ENCODE measurements around the gene ADAM12. TPM values are rescaled to one million over a fixed set of nuclear protein-coding genes. Genes with fewer than 3 reads are reported as not detected.

The ADAM12 gene
- polyA plus RNA-seq, 1 donor: 2.2 TPM

DNA sequence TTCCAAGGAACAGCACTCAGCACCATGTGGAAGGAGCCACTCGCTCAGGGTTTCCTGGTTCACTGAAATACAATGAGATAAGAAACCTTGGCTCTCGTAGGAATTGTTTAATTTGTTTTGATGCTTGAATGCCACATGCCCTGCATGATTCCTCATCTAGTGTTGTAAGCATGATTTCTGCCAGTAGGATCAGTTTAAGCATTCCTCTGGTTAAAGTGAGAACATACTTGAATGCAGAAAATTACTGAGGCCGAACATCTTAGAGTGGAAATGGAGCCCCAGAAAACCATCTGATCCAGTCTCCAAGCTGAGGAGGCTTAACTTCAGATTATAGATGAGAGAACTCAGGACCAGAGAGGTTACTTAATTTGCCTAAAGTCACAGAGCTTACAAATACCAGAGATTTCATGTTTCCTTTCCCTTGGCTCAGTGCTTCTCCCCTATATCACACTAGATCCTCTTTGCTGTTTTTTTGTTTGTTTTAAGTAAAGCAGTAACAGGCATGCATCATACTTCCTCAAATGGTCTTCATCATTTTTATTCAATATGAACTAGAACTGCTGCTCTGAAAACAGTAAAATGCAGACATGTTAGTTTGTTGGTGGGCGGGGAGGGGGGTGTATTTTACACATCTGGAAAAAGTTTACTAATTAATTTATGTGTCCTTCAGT lies 125.1 kb downstream of the ADAM12 start:
- 60% methylated on average over 1 of the region's 4 CpGs for WGBS (ENCODE audit: insufficient coverage, low lambda C conversion rate)
- Histone ChIP-seq H3K27me3 (ENCODE audit: control insufficient read depth, insufficient read depth, low read length) (no peaks in the 10 kb centered on the region), H3K4me1 (ENCODE audit: control insufficient read depth, insufficient read depth, low read length) (no peaks in the 10 kb centered on the region), H3K27ac (ENCODE audit: low read length) (no peak overlapping the region), H3K9me3 (ENCODE audit: control insufficient read depth, low read depth, low read length) (no peaks in the 10 kb centered on the region), H3K36me3 (ENCODE audit: control insufficient read depth, insufficient read depth, low read length) (no peaks in the 10 kb centered on the region), H3K4me3 (ENCODE audit: low read length) (no peak overlapping the region)
- DNase-seq: no peak

DNA sequence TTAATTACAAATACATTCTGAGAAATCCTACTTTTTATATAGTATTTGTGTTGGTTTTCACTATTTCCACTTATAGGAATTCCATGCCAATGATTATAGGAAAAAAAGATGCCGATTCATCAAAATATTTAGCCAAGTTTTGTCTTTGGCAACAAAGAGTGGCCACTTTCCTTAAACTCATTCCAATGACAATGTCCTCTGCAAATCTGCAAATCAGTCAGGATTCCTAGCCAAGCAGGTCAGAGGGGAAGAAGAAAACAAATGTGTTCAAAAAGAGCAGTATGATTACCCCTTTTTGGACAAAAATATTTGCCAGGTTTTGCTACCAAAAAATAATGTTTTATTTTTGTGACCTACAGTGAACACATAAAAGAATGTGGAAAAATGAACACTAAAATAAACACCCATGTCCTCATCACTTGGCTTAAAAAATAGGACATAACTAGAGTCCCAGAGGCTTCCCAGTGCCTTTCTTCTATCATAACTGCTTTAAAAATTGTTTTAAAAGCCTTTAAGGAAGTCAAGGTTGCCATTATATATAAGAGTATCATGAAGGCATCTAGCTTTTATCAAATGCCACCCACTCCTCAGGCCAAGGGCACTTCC lies 125.9 kb downstream of the ADAM12 start:
- DNase-seq: no peak
- 100% methylated on average over 1 of the region's 1 CpG for WGBS (ENCODE audit: insufficient coverage, low lambda C conversion rate)
- Histone ChIP-seq H3K4me1 (ENCODE audit: control insufficient read depth, insufficient read depth, low read length) (no peaks in the 10 kb centered on the region), H3K36me3 (ENCODE audit: control insufficient read depth, insufficient read depth, low read length) (no peaks in the 10 kb centered on the region), H3K4me3 (ENCODE audit: low read length) (no peak overlapping the region), H3K27ac (ENCODE audit: low read length) (no peak overlapping the region), H3K9me3 (ENCODE audit: control insufficient read depth, low read depth, low read length) (no peaks in the 10 kb centered on the region), H3K27me3 (ENCODE audit: control insufficient read depth, insufficient read depth, low read length) (no peaks in the 10 kb centered on the region)

DNA sequence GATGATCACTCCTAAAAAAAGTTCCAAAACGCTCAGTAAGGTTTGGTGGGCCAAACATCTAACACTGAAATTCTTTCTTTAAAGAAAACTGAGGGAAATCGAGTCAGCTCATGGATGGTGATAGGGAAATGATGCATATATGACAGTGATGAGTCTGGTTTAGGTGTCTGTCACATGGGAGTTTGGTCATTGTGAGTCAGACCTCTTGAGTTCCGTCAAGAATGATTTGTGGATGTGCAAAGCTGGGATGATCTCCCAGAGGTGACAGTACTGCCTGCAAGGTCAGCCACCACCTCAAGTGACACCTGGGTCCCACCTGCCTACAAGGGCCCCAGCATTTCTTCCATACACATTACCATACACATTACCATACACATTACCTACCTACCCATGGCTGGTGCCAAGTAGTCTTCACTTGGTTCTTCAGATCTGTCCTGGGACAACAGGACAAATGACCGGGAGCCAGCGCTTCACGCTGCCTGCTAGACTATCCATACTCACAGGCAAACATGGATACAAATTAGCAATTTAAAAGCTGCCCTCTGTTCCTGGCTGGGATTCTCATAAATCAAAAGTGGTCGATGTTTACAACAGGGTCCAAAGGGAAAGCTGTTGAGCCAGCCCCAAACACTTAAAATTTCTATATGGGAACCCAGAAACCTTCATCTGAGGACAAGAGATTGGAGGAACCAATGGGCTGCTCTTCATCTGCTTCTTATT lies 128.4 kb downstream of the ADAM12 start:
- no peak overlapping the region for H3K27ac ChIP-seq (ENCODE audit: low read length)
- no peak for DNase-seq
- H3K9me3 ChIP-seq (ENCODE audit: control insufficient read depth, low read depth, low read length): no peaks in the 10 kb centered on the region
- H3K4me1 ChIP-seq (ENCODE audit: control insufficient read depth, insufficient read depth, low read length): no peaks in the 10 kb centered on the region
- H3K27me3 ChIP-seq (ENCODE audit: control insufficient read depth, insufficient read depth, low read length): no peaks in the 10 kb centered on the region
- no peaks in the 10 kb centered on the region for H3K36me3 ChIP-seq (ENCODE audit: control insufficient read depth, insufficient read depth, low read length)
- WGBS (ENCODE audit: insufficient coverage, low lambda C conversion rate): 86% methylated on average over 1 of the region's 7 CpGs
- no peak overlapping the region for H3K4me3 ChIP-seq (ENCODE audit: low read length)

DNA sequence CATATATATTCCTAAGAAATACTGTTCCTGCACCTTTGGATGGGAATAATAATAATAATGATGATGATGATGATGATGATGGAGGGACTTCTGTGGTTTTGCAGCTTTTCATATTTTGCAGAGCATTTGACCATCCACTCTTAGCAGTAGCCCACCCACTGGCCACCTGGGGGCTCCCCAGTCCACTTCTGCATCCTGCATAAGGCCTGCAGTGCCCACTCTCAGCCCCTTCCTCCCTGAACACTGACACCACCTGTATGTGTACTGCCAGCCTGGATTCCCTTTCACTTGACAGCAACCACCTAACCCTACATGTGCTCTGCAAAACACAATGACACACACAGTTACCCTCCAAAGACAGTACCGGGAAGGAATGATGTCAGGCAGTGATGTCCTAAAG lies 131.4 kb downstream of the ADAM12 start:
- no CpG with 5 or more reads among the region's 1 CpG for WGBS (ENCODE audit: insufficient coverage, low lambda C conversion rate)
- H3K4me3 ChIP-seq (ENCODE audit: low read length): no peak overlapping the region

DNA sequence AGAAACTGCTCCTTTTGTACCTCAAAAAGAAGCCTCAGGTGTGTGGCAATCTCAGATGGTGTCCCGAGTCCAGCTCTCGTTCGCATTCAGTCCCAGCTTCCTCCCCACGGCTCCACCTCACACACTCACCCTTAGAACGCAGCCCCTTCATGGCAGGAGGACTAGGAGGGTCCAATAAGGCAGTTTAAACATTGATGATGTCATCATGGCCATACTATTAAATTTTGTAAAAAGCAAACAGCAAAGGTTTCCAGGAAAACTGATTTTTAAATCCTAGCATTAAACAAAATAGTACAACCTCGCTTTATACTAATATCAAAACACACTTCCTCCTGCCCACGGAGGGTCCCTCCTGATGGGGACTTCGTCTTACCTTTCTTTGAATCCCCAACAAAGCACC lies 133.0 kb downstream of the ADAM12 start:
- Histone ChIP-seq H3K4me1 (ENCODE audit: control insufficient read depth, insufficient read depth, low read length) (no peaks in the 10 kb centered on the region), H3K9me3 (ENCODE audit: control insufficient read depth, low read depth, low read length) (peaks cover 9% of the 10 kb centered on the region), H3K4me3 (ENCODE audit: low read length) (no peak overlapping the region), H3K27ac (ENCODE audit: low read length) (no peak overlapping the region), H3K36me3 (ENCODE audit: control insufficient read depth, insufficient read depth, low read length) (no peaks in the 10 kb centered on the region), H3K27me3 (ENCODE audit: control insufficient read depth, insufficient read depth, low read length) (no peaks in the 10 kb centered on the region)
- no CpG with 5 or more reads among the region's 8 CpGs for WGBS (ENCODE audit: insufficient coverage, low lambda C conversion rate)
- no peak for DNase-seq

More for the DNA sequence above, 131.4 kb downstream of the ADAM12 start:
- no peaks in the 10 kb centered on the region for H3K4me1 ChIP-seq (ENCODE audit: control insufficient read depth, insufficient read depth, low read length)
- H3K27me3 ChIP-seq (ENCODE audit: control insufficient read depth, insufficient read depth, low read length): no peaks in the 10 kb centered on the region
- no peaks in the 10 kb centered on the region for H3K36me3 ChIP-seq (ENCODE audit: control insufficient read depth, insufficient read depth, low read length)
- H3K27ac ChIP-seq (ENCODE audit: low read length): no peak overlapping the region
- H3K9me3 ChIP-seq (ENCODE audit: control insufficient read depth, low read depth, low read length): peaks cover 3% of the 10 kb centered on the region
- DNase-seq: no peak

DNA sequence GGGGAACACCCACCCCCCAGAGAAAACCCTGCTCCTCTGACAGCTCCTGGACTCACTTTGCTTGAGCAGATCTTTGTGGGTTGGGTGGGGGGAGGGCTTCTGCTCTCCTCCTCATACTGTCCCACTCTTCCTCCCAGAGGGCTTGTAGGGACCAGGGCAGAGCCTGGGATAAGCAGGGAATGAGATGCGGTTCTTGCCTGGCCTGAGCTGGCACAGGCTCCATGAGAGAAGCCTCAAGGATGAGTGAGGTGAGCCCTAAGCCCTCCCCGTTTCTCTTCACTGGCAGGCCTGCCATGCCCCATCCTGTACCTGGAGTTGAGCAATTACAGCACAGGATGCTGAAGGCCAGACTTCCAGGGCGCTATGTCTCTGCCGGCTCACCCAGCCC lies 134.7 kb downstream of the ADAM12 start:
- Histone ChIP-seq H3K27ac (ENCODE audit: low read length) (no peak overlapping the region), H3K9me3 (ENCODE audit: control insufficient read depth, low read depth, low read length) (peaks cover 9% of the 10 kb centered on the region), H3K4me1 (ENCODE audit: control insufficient read depth, insufficient read depth, low read length) (no peaks in the 10 kb centered on the region), H3K4me3 (ENCODE audit: low read length) (no peak overlapping the region), H3K27me3 (ENCODE audit: control insufficient read depth, insufficient read depth, low read length) (no peaks in the 10 kb centered on the region), H3K36me3 (ENCODE audit: control insufficient read depth, insufficient read depth, low read length) (no peaks in the 10 kb centered on the region)
- DNase-seq: no peak
- no CpG with 5 or more reads among the region's 4 CpGs for WGBS (ENCODE audit: insufficient coverage, low lambda C conversion rate)

DNA sequence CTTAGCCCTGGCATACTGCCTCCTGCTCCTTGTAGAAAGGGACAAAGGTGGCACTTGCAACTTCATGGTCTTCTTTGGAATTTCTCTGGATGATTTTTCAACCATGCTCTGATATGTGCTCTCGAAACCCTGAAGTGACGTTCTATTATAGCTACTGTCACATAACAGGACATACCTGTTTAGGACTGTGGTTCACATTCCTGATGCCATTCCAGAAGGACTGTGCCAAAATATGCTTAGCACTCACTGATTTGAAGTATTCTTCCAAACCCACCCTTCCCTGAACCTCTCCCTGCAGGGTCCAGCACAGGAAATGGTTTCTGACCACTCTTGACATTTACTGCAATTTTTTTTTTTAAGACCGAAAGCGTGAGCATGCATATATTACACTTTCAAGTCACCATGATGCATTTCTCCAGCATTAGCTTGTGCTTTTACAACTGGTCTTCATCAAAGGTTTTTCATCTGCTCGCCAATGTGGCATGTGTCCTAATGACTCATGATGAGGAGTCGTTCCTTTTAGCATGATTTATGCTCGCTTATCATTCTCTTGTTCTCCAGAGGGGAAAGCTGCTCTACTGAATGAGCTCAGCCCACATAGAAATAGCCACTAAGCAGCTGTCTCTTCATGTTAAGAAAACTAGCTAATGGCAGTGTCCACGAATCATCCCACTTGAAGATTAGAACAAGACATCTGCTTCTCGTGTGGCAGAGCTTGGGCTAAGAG lies 135.2 kb downstream of the ADAM12 start:
- Histone ChIP-seq H3K27ac (ENCODE audit: low read length) (no peak overlapping the region), H3K27me3 (ENCODE audit: control insufficient read depth, insufficient read depth, low read length) (no peaks in the 10 kb centered on the region), H3K4me3 (ENCODE audit: low read length) (no peak overlapping the region), H3K9me3 (ENCODE audit: control insufficient read depth, low read depth, low read length) (peaks cover 9% of the 10 kb centered on the region), H3K4me1 (ENCODE audit: control insufficient read depth, insufficient read depth, low read length) (no peaks in the 10 kb centered on the region), H3K36me3 (ENCODE audit: control insufficient read depth, insufficient read depth, low read length) (no peaks in the 10 kb centered on the region)
- no peak for DNase-seq
- 90% methylated on average over 2 of the region's 9 CpGs for WGBS (ENCODE audit: insufficient coverage, low lambda C conversion rate)

DNA sequence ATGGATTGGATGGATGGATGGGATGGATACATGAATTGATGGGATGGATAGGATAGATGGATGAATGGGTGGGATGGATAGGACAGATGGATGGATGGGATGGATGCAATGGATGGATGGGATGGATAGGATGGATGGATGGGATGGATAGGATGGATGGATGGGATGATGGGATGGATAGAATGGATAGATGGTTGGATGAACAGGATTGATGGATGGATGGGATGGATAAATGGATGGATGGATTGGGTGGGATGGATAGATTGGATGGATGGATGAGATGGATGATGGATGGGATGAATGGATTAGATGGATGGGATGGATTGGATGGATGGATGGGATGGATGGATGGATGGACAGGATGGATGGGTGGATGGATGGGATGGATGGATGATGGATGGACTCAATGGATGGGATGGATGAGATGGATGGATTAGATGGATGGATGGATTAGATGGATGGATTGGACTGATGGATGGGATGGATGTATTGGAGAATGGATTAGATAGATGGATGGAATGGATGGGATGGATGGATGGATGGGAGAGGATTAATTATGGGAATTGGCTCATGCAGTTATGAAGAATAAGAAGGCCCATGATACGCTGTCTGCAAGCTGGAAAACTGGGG lies 136.4 kb downstream of the ADAM12 start:
- no peaks in the 10 kb centered on the region for H3K36me3 ChIP-seq (ENCODE audit: control insufficient read depth, insufficient read depth, low read length)
- no peak for DNase-seq
- H3K27ac ChIP-seq (ENCODE audit: low read length): no peak overlapping the region
- no peak overlapping the region for H3K4me3 ChIP-seq (ENCODE audit: low read length)
- no peaks in the 10 kb centered on the region for H3K4me1 ChIP-seq (ENCODE audit: control insufficient read depth, insufficient read depth, low read length)
- H3K9me3 ChIP-seq (ENCODE audit: control insufficient read depth, low read depth, low read length): peaks cover 9% of the 10 kb centered on the region
- no peaks in the 10 kb centered on the region for H3K27me3 ChIP-seq (ENCODE audit: control insufficient read depth, insufficient read depth, low read length)
- WGBS (ENCODE audit: insufficient coverage, low lambda C conversion rate): no CpG with 5 or more reads among the region's 1 CpG

DNA sequence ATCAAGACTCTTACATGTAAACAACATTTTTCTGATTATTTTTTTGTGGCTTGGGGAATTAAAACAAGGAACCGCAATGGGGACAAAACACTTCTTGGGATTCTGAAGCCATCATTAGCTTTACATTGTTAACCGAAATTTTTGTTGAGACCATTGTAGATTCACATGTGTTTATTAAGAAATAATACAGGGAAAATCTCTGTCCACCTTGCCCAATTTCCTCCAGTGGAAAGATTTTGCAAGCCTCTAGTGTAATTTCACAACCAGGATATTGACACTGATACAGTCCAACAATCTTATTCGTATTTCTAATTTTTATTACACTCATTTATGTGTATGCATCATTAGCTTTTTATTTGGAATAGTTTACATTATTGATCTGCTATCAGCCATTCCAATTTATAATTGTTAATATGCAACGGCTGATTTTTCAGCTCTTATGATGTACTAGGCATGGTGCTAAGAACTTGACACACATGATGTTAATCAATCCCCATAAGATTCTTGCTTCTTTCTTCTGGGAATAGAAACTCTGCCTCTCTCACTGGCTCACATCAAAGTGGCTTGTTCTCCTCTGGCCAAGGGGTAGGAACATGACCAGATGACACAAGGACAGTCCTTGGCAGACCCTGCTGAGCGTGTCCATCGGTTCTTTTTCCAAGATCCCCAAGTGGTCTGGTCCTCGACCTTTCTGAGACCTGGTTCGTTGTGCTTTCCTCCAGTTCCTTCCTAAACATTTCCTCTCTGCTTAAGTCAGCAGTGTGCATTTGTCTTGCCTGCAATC lies 137.6 kb downstream of the ADAM12 start:
- WGBS (ENCODE audit: insufficient coverage, low lambda C conversion rate): 90% methylated on average over 2 of the region's 8 CpGs
- peaks cover 9% of the 10 kb centered on the region for H3K9me3 ChIP-seq (ENCODE audit: control insufficient read depth, low read depth, low read length)
- H3K4me1 ChIP-seq (ENCODE audit: control insufficient read depth, insufficient read depth, low read length): no peaks in the 10 kb centered on the region
- no peaks in the 10 kb centered on the region for H3K36me3 ChIP-seq (ENCODE audit: control insufficient read depth, insufficient read depth, low read length)
- no peak overlapping the region for H3K4me3 ChIP-seq (ENCODE audit: low read length)
- no peaks in the 10 kb centered on the region for H3K27me3 ChIP-seq (ENCODE audit: control insufficient read depth, insufficient read depth, low read length)
- no peak for DNase-seq
- H3K27ac ChIP-seq (ENCODE audit: low read length): no peak overlapping the region
